Central memory CD4-positive, alpha-beta T cell (primary cell): ENCODE results near the gene CFAP74.

Experiments
- DNase-seq: peaks from one replicate; pipeline ENCODE4 v3.0.0; 2022

CFAP74 gene

DNA sequence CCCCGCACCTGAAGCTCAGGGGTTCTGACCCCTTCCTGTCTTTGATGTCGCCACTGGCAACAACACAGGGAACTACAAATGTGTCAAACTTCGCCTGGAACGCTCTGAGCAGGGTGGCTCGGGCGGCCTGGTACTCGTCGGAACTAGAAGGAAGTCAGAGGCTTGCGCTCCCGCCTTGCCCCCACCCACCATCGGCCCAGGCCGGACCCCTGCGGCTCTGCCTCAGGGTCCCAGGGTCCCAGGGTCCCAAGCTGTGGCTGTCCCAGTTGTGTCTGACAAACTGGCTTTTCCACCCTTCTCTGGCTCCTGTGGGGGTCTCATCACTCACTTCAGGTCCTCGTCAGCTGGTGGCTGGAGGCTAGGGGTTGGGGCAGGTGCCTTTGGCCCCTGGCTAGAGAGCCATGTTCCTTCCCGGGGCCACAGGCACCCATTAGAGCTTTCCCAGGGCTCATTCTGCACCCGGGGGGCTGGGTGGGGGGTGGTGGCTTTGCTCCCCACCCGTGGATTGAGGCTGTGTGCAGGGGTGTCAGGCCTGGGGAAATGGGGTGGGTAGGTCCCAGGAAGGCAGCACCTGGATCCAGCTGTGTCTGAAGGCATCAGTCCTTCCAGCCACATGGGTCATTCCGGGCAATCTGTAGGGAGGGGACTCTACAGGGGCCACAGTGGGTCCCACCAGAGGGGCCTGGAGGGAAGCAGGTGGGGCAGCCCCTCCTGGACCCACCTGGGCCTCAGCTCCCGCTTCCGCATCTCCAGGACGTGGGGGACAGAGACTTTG lies 76.5 kb downstream of the CFAP74 start:
- no peak for DNase-seq

GRCh38 chr1:1926346-1926811 lies 77.2 kb downstream of the CFAP74 start:
- DNase-seq: no peak

DNA sequence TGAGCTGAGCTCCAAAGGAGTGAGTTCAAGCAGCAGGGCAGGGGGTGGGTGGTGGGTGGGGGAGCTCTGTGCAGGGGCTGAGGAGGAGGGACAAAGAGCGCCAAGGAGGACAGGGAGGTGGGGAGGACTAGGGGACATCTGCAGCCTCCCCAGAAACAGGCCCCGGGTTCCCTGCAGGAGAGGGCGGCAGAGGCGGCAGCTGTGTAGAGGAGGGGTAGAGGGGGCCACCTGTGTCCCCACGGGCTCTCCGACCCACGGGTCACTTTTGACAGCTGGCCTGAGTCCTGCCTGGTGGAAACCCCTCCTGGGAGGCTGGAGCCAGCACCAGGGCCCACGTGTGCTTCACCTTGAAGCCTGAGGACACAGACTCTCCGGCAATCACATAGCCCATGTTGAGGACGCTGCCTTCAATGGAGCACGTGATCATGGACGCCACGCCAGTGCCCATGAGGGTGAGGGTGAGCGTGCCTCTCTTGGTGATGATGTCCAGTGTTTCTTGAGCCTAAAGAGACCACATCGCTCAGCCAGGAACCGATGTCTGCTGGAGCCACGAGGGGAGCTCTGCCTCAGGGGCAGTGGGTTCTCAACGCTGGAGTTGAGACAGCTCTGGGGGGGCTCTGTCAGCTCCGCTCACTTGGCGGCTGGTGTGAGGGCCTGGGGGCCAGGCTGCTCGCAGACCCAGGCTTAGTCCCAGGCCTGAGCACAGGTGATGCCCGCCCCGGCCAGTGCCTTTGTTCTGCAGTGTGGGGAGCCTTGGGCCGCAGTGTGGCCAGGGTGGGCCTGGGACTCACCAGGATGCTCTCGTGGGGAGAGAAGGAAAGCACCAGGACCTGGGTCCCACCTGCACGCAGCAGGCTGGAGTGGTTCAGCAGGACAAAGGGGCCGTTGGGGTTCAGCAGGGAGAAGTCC lies 77.9 kb downstream of the CFAP74 start:
- no peak for DNase-seq

GRCh38 chr1:1924849-1925248 lies 78.7 kb downstream of the CFAP74 start:
- no peak for DNase-seq

DNA sequence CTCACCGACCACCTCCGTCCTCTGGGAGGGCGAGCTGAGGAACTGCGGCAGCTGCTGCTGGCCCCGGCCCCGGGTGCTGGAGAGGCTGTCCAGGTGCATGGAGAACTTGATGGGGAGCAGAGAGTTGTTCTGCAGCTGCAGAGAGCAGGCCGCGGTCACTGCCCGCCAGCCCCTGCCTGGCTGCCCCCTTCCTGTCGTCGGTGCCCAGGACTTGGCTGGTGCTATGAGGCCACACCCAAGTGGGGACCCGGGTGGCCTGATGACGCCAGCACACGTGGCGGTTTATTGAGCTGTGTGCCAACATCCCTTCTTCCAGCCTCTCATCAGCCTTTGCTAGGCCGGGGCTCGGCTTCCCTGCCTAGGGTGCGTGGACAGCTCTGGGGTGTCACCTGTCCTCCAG lies 79.2 kb downstream of the CFAP74 start:
- DNase-seq: no peak

DNA sequence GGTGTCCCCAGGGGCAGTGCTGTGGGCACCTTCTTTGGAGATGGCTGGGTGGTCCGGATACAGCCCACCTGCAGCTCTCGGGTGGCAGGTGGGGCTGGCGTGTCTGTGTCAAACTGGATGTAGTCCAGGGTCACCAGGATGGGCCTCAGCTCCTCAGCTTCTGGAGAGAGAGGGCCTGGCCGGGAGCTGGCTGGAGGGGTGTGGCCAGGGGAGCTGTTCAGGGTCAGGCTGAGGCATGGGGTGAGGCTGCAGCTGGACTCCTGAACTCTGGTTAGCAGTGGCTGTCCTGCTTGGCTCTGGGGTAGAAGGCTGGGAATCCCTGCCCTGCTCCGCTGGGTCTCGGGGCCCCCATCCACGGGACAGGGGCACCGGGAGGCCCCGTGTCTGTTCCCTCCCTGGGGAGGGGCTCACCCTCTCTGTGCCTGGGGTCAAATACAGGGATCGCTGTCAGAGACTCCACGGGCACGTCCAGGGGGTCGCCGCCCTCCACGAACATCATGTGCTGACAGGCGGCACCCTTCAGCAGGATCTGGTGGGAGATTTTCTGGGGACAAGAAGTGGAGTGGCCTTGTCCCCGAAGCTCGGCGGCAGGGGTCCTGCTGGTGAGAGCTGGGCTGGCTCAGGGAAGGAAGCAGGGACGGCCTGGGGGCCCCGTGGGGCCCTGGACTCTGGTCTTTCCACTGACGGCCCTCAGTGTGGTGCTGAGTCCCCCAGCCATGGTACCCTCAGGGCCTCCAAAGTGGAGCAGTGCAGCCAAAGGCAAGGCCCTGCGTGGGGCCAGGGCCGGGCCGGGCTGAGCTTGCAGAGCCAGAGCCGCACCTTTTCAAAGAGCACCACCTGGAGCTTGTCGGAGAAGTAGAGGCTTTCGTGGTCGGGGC lies 80.4 kb downstream of the CFAP74 start:
- no peak for DNase-seq

- DNase-seq: no peak
Measured at GRCh38 chr1:1922702-1922955, 81.0 kb downstream of the CFAP74 start.

DNA sequence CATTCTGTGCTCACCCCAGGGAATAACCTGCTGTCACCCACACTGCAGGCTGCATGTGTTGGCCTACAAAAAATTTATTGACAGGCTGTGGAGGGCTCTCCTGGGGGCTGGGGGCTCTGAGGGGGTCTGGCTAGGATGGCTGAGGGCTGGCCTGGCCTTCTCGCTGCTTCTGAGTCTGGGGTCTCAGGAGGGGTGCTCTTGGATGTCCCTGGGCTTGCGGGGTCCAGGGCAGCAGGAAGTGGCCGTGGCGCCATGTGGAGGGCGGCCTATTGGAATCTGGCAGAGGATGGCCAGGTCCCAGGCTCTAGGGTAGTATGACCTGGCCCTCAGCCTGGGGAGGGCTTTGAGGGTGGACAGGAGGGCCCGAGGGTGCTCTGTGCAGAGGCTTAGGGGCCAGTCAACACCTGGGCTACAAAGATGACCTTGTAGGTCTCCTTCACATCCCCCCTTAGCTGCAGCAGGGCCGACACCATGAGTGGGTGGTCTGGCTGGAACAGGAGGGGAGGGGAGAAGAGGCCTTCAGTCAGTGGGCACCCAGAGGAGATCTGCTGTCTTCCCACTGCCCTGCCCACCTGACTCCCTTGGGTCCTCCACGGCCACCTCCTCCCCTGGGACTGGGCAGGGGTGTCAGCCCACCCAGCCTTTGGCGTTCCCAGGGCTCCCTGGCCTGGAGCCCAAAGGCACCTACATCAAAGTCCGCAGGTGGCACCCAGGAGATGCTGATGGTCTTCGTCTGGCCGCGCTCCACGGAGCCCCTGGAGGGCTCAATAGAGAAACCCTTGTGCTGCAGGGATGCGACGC lies 81.5 kb downstream of the CFAP74 start:
- no peak for DNase-seq

DNA sequence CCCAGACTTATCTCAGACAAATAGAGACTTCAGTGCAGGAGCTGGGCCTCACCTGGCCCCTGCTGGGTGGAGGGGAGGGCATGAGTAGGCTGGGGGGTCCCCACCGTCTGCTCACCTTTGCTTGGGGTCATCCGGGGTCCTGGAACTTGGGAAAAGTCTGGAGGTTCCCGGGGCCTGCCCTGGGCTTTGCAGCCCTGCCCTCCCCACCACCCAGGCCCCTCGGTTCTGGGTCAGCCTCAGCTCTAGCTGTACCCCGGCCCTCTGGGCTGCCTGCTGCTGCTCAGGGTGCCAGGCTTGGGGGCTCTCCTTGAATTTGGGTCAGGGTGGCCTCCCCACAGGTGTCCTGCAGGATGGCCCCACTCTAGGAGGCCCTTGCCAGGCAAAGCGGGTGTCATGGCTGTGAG lies 82.1 kb downstream of the CFAP74 start:
- DNase-seq: no peak

DNA sequence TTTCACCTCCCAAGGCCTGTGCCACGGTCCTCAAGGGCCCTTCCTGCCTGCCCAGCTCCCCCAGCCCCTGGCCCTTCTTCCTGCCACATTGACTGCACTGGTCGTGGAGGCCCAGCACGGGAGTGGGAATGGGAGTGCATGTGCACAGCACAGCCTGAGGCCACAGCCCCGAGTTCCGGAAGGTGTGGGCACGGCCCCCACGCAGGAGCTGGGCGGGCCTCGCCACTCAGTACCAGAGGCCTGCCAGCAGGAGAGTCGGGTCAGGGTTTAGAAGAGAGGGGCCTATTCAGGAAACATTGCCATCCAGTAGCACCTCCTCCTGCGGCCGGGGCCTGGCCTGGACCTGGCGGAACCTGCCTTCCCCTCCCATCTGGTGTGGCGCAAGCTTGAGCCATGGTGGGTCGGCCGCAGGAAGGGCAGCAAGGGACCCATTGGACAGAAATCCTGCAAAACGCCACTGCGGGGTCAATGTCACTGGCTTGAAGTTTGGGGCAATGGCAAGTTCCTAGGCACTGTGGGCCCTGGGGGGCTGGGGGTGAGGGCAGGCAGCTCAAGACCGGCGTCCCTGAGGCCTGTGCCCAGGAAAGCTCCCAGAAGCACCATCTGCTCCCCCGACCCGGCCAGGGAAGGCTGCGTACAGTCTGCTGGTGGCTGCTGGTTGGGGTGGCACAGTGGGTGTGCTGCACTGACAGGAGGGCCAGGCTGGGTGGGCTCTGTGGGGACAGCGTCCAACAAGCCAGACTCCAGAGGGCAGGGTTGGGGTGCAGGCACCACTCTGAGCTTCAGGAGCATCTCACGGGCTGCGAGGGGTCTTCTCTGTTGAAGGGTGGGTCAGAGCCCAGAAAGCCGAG lies 82.8 kb downstream of the CFAP74 start:
- no peak for DNase-seq

GRCh38 chr1:1920057-1920607 lies 83.5 kb downstream of the CFAP74 start:
- DNase-seq: no peak

DNA sequence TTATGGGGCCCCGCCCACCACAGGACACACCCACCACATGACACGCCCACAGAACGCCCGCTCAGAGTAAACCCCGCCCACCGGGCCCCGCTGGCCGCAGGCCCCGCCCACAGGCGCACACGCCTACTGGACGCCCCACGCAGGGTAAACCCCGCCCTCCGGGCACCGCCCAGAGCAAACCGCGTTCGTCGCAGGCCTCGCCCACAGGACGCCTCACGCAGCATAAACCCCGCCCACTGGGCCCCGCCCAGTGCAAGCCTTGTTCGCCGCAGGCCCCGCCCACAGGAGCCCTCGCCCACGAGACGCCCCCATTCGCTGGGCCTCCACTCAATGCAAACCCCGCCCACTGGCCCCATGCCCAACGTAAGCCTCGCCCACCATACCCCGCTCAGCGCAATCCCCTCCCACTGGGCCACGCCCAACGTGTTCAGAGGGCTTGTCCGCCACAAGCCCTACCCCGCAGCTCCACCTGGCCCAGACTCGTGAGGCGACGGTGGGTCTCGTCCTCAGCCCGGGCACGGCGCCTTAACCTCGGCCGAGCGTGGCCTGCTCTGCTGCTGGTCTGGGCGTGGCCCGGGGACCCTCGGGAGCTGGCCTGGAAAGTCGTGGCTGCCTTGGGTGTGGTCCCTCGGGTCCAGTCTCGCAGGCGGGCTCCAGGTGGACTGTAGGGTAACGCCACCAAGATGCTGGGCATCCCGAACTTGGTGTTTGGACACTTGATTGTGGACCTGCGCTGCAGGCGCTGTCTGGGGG lies 84.1 kb downstream of the CFAP74 start:
- DNase-seq: peak; percentile 100

- DNase-seq: no peak
Measured at GRCh38 chr1:1918901-1919303, 84.7 kb downstream of the CFAP74 start, which contains the start of gene TMEM52. Gene TMEM52 (minus strand): TSS chr1:1919279. CDS start chr1:1919265, 14 bp downstream.

- DNase-seq: no peak
Measured at GRCh38 chr1:1917995-1918900, 85.3 kb downstream of the CFAP74 start.

GRCh38 chr1:1917304-1917976 lies 86.1 kb downstream of the CFAP74 start:
- no peak for DNase-seq

GRCh38 chr1:1916851-1917251 lies 86.7 kb downstream of the CFAP74 start:
- no peak for DNase-seq

DNA sequence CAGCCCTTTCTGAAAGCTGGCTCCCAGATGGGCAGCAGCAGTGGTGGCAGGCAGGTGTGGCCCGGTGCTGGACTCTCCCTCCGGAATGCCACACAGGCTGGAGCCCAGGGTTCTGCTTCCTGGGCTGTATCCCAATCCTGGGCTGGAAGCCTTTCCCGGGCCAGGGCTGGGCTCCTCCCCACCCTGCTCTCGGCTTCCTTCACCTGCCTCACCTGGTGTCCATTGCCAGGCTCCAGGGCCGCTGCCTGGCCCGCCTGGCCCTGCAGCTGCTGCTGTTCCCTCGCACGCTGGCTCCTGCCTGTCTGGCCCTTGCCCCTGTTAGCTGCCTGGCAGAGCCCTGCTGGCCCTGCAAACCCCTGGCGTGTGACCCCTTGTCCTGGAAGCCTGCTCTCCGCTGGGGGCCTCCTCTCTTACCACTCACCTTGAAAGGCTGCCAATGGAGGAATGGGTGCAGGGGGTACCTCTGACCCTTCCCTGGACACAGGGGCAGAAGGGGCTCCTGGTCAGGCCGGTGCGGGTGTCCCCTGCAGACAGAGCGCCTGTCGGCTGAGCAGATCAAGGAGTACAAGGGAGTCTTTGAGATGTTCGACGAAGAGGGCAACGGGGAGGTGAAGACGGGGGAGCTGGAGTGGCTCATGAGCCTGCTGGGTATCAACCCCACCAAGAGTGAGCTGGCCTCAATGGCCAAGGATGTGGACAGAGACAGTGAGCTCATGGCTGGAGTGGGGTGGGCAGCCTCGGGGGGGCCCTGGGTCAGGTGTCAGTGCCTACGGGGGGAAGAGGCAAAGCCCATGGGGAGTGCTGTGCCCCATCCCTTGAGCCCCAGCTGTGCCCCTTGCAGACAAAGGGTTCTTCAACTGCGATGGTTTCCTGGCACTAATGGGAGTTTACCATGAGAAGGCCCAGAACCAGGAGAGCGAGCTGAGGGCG lies 87.4 kb downstream of the CFAP74 start:
- no peak for DNase-seq
